DOHH2 (cell line): ENCODE data around the gene GYG2.

Experiments used
- H3F3A ChIP-seq: fragments of 200-600 bp; sonication (generic), shearing (Covaris generic); 2 replicates; pipeline ENCODE4 v1.6.0; 2016; ENCODE audit warnings: antibody characterized with exemption, mild to moderate bottlenecking; ENCODE audit not compliant: control insufficient read depth, insufficient read depth
- H3K27ac ChIP-seq: fragments of 200-600 bp; sonication (generic); 2 replicates; pipeline ENCODE4 v1.5.1; 2014; ENCODE audit warnings: low read depth, mild to moderate bottlenecking, low read length, moderate library complexity
- H3K27me3 ChIP-seq: fragments of 200-600 bp; sonication (generic); 2 replicates; pipeline ENCODE4 v1.6.1; 2014; ENCODE audit warnings: mild to moderate bottlenecking, low read length, mixed read lengths; ENCODE audit not compliant: control insufficient read depth
- H3K36me3 ChIP-seq: fragments of 200-600 bp; sonication (generic); 2 replicates; pipeline ENCODE4 v1.6.1; 2014; ENCODE audit warnings: mild to moderate bottlenecking, low read length, moderate library complexity, mixed read lengths; ENCODE audit not compliant: control insufficient read depth
- H3K4me1 ChIP-seq: fragments of 200-600 bp; sonication (generic); 2 replicates; pipeline ENCODE4 v1.6.1; 2014; ENCODE audit warnings: mild to moderate bottlenecking, low read length, mixed read lengths; ENCODE audit not compliant: control insufficient read depth
- H3K4me2 ChIP-seq: fragments of 200-600 bp; sonication (generic); 2 replicates; pipeline ENCODE4 v1.6.0; 2014; ENCODE audit warnings: mild to moderate bottlenecking, low read length, moderate library complexity
- H3K4me3 ChIP-seq: fragments of 200-600 bp; sonication (generic); 2 replicates; pipeline ENCODE4 v1.5.1; 2014; ENCODE audit warnings: mild to moderate bottlenecking, low read length, mixed read lengths
- H3K79me2 ChIP-seq: fragments of 200-600 bp; sonication (generic); 2 replicates; pipeline ENCODE4 v1.6.1; 2014; ENCODE audit warnings: mild to moderate bottlenecking, low read length, mixed read lengths; ENCODE audit not compliant: control insufficient read depth
- H3K9me2 ChIP-seq: fragments of 200-600 bp; sonication (generic); replicated peaks from 2 replicates; pipeline ENCODE4 v1.6.1; 2014; ENCODE audit warnings: mild to moderate bottlenecking, low read length, mixed read lengths; ENCODE audit not compliant: control insufficient read depth
- H3K9me3 ChIP-seq: fragments of 200-600 bp; sonication (generic); 2 replicates; pipeline ENCODE4 v1.6.1; 2014; ENCODE audit warnings: antibody characterized with exemption, low read length, mixed read lengths; ENCODE audit not compliant: control insufficient read depth, insufficient read depth
- H4K20me1 ChIP-seq: fragments of 200-600 bp; sonication (generic); 2 replicates; pipeline ENCODE4 v1.6.0; 2014; ENCODE audit warnings: low read depth, mild to moderate bottlenecking, antibody characterized with exemption, low read length, moderate library complexity; ENCODE audit not compliant: control insufficient read depth, insufficient read depth
- EZH2phosphoT487 ChIP-seq: fragments of 200-600 bp; sonication (generic); IDR thresholded peaks from 2 replicates; pipeline ENCODE4 v1.6.1; 2017; ENCODE audit warnings: borderline replicate concordance, mild to moderate bottlenecking, antibody characterized with exemption, low read length, moderate library complexity, mixed read lengths
- TF ChIP-seq, protein P1 (sequence below): fragments of 200-600 bp; sonication (generic); IDR thresholded peaks from one replicate; pipeline ENCODE4 v1.5.1; 2014; ENCODE audit warnings: antibody characterized with exemption, mild to moderate bottlenecking, low read depth, low read length; ENCODE audit not compliant: poor library complexity, severe bottlenecking

GYG2 gene

DNA sequence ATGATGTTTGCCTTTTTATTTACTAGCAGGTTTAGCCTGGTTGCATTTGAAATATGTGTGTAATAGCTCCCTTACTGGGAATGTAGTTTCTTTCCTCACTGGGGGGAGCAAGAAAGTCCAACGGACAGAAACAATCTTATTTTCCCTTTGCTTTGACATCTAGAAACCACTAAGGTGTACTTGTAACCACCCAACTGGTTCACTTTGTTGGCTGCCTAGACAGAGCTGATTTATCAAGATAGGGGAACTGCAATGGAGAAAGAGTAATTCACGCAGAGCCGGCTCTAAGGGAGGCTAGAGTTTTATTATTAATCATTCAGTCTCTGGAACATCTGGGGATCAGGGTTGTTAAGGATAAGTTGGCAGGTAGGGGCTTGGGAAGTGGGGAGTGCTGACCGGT is 46.6 kb upstream of the GYG2 start:
- TF ChIP-seq, protein P1, sequence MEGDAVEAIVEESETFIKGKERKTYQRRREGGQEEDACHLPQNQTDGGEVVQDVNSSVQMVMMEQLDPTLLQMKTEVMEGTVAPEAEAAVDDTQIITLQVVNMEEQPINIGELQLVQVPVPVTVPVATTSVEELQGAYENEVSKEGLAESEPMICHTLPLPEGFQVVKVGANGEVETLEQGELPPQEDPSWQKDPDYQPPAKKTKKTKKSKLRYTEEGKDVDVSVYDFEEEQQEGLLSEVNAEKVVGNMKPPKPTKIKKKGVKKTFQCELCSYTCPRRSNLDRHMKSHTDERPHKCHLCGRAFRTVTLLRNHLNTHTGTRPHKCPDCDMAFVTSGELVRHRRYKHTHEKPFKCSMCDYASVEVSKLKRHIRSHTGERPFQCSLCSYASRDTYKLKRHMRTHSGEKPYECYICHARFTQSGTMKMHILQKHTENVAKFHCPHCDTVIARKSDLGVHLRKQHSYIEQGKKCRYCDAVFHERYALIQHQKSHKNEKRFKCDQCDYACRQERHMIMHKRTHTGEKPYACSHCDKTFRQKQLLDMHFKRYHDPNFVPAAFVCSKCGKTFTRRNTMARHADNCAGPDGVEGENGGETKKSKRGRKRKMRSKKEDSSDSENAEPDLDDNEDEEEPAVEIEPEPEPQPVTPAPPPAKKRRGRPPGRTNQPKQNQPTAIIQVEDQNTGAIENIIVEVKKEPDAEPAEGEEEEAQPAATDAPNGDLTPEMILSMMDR = no peak
- TF ChIP-seq EZH2phosphoT487 = no peak
- Histone ChIP-seq H3K79me2 (no peaks in the 10 kb centered on the region), H3F3A (no peaks in the 10 kb centered on the region), H4K20me1 (no peaks in the 10 kb centered on the region), H3K4me3 (no peak overlapping the region), H3K4me2 (no peak overlapping the region), H3K9me2 (no peaks in the 10 kb centered on the region), H3K27me3 (no peaks in the 10 kb centered on the region), H3K4me1 (no peaks in the 10 kb centered on the region), H3K27ac (no peak overlapping the region), H3K36me3 (no peaks in the 10 kb centered on the region), H3K9me3 (no peaks in the 10 kb centered on the region)

DNA sequence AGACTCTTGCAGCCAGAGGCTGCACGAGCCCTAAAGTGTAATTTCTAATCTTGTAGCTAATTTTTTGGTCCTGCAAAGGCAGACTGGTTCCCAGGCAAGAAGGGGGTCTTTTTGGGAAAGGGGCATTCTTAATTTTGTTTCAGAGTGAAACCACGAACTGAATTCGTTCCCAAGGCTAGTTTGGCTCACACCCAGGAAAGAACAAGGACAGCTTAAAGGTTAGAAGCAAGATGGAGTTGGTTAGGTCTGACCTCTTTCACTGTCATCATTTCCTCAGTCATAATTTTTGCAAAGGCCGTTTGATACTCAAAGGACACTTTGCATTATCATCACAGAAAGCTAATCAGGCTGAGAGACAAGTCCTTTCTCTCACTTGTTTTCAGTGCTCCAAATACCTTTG is 46.0 kb upstream of the GYG2 start:
- Histone ChIP-seq H3K27me3 (no peaks in the 10 kb centered on the region), H3K4me3 (no peak overlapping the region), H3K36me3 (no peaks in the 10 kb centered on the region), H4K20me1 (no peaks in the 10 kb centered on the region), H3K9me3 (no peaks in the 10 kb centered on the region), H3K9me2 (no peaks in the 10 kb centered on the region), H3K27ac (no peak overlapping the region), H3K79me2 (no peaks in the 10 kb centered on the region), H3K4me2 (no peak overlapping the region), H3K4me1 (no peaks in the 10 kb centered on the region), H3F3A (no peaks in the 10 kb centered on the region)
- TF ChIP-seq, protein P1 = no peak

DNA sequence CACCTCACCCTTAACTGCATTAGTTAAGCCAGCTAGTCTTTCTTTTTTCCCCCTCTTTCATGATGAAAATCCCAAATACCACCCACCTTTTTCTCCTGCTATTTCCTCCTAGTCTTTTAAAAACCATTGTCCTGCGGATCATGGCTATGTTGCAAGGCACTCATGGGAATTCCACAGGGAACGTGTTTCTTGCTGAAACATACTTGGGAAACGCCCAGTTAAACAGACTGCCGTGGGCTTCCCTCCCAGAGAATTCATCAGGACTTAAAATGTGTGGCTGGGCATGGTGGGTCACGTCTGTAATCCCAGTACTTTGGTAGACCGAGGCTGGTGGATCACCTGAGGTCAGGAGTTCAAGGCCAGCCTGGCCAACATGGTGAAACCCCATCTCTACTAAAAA is 44.7 kb upstream of the GYG2 start:
- no peaks in the 10 kb centered on the region for H3K79me2 ChIP-seq
- no peaks in the 10 kb centered on the region for H3K4me1 ChIP-seq
- no peak overlapping the region for H3K4me2 ChIP-seq
- H4K20me1 ChIP-seq = no peaks in the 10 kb centered on the region
- no peaks in the 10 kb centered on the region for H3F3A ChIP-seq
- no peaks in the 10 kb centered on the region for H3K9me3 ChIP-seq
- H3K27me3 ChIP-seq = no peaks in the 10 kb centered on the region
- H3K9me2 ChIP-seq = no peaks in the 10 kb centered on the region
- no peak overlapping the region for H3K27ac ChIP-seq
- H3K4me3 ChIP-seq = no peak overlapping the region
- H3K36me3 ChIP-seq = no peaks in the 10 kb centered on the region
- TF ChIP-seq, protein P1 = no peak
- TF ChIP-seq EZH2phosphoT487 = no peak

DNA sequence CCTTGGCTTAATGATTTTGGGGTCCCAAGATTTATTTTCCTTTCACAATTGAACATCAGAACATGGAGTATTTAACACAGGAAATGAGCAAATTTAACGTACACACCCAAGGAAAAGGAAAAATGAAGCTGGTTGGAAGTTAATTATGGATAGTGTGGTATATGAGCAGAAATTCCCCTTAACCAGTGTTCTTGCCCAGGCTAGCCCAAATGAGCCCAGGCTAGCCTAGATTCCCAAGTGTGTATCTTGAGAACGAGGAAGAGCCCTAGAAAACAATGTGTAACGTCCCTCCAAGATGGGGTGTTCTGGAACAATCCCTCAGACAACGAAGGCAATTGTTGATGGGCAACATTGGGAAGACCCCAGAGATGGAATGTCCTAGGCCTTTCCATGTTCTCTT is 43.2 kb upstream of the GYG2 start:
- Histone ChIP-seq H3K4me1 (no peaks in the 10 kb centered on the region), H3K4me2 (no peak overlapping the region), H3K27ac (no peak overlapping the region), H3K27me3 (no peaks in the 10 kb centered on the region), H3K36me3 (no peaks in the 10 kb centered on the region), H3K9me3 (no peaks in the 10 kb centered on the region), H3F3A (no peaks in the 10 kb centered on the region), H4K20me1 (no peaks in the 10 kb centered on the region), H3K79me2 (no peaks in the 10 kb centered on the region), H3K4me3 (no peak overlapping the region), H3K9me2 (no peaks in the 10 kb centered on the region)
- no peak for TF ChIP-seq EZH2phosphoT487
- TF ChIP-seq, protein P1 = no peak
